Hematopoietic multipotent progenitor cell (in vitro differentiated cells): ENCODE measurements around the gene PDK4. TPM values are rescaled to one million over a fixed set of nuclear protein-coding genes. Genes with fewer than 3 reads are reported as not detected.
"Not testable (repeated sequence)": the region's sequence is repeated elsewhere in the genome, so short reads cannot be mapped to it uniquely, and the experiment has no call there.

Experiments
- DNase-seq, 3 donors: peaks; one replicate each; pipeline ENCODE4 v3.0.0-alpha.2; 2011 to 2015; ENCODE audit warnings: low read depth in 2 of 3, low spot score in 2 of 3
- total RNA-seq: library from RNA; depleted of rRNA; stranded (reverse); fragments of >200 nt; gene quantifications from one replicate; pipeline ENCODE4 v1.2.3, GENCODE V29; 2012

The PDK4 gene
- total RNA-seq, 1 donor: 0.81 TPM

DNA sequence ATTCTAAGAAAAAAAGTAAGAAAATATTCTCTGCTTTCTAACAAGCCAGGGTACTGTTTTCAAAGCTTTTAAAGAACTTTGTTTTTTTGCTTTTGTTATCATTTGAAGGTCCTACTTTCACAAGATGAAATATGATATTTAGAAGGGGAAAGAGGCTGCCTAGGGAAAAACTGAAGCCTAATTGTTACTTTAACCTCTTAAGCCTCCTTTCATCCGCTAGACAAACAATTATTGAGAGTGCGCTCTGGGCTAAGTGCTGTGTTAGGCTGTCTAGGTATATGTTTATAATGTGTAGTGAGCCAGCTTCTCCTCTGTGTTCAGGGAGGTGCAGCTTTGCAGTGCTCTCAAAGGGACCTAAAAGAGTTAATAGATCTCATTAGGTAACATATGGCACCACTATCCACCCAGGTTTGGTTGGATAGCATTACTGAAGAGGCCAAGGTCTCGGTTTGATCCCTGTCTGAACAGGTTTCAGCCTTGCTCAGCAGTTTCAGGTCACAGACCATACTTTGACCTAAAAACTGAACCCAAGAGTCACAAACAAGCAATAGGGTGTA lies 17.9 kb downstream of the PDK4 start:
- no peak for DNase-seq

DNA sequence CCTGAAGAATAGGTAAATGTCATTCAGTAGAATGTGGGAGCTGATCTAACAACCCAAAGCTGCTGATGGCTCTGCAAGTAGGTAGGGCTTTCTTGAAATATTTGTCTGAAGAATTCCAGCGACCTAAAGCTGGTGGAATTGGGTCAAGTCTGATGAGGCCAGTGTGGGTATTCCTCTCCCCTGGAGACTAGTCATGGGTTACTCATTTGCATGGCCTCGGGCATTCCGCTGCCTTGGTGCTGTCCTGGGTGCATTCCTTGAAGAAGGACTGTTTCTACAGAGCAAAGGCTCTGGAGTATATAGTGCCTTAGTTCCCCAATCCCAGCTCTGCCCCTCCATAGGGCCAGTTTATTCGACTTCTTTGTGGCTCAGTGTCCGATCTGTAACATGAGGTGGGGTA lies 19.2 kb downstream of the PDK4 start:
- DNase-seq: no peak

DNA sequence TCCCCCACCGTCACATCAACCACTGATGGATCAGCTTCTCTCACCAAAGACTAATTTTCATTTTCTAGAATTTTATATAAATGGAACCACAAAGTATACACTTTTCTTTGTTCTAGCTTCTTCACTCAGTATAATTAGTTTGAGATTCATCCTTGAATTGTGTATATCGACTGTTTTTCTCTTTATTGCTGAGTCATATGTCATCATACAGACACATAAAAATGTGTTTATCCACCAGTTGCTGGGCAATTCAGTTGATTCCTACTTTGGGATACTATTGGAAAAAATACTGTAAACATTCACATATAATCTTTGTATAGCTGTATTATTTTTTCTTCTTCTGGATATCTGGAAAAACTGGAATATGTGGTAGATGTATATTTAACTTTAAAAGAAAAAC lies 26.6 kb downstream of the PDK4 start:
- DNase-seq: no peak

DNA sequence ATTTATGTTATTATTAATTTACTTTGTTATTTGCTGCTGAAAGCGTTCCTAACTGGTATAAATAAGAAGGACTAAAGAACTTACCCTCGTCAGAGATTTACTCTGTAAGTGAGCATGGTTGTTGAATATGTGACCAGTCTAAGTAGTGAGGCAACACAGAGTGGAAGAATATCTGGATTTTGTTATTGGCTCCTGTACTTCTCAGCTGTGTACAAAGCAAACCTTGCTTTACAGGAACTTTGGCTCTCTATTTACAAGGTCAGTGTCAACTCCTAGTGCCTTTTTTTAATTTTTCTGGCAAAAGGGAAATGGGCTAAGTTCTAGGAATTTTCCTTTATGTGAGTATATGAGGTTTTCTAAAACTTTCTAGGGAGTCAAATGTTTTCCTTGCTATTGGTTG lies 35.6 kb downstream of the PDK4 start:
- no peak for DNase-seq

DNA sequence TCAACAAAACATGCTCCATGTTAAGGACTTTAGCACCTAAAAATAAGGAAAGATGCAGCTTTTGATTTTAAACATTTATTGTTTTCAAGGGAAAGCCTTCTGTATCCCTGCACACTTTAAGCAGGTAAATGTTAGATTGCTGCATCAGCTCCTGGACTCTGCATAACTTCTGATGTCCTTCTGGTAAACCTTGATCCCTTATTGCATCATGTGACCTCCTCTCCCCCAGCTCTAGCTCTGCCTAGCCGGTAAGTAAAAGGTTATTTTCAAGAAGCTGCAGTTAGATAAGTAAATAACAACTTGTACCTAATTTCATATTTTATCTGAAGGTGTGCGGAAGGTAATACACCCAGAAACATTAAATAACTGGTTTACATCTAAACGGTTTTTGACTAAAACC lies 37.5 kb downstream of the PDK4 start:
- DNase-seq: no peak

DNA sequence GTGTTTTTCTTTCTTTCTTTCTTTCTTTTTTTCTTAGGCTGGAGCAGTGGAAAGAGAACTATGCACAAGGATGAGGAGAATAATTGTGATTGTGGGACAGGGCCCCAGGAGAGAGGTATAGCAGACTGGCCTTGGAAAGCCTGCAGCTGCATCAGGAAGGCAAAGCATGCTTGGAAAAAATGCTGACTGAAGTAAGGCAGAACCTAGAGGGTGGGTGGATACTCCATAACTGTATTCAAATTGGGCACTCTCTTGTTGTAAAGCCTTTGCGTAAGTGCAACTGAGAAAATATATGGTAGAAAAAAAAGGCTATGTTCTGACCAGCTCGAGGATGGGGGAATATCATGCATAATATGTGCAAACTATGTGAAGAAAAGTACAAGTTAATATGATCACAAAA lies 39.5 kb downstream of the PDK4 start:
- DNase-seq: no peak

DNA sequence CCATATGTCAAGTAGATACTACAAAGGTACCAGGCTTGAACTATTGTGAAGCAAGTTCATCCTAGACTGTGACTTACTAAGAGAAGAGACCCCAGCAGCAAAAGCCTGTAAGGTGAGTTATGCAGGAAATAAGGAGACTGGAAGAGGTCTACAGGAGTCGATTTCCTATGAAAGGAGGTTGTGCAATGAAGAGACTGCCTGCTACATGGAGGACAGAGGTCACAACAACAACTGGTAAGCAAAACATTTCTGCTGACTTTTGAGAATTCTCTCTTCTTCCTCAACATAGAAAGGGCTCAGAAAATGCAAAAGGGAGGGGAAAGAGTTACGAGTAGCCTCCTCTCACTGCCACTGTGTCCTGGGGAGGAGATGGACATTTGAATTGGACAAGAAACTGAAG lies 42.4 kb downstream of the PDK4 start:
- DNase-seq: no peak

DNA sequence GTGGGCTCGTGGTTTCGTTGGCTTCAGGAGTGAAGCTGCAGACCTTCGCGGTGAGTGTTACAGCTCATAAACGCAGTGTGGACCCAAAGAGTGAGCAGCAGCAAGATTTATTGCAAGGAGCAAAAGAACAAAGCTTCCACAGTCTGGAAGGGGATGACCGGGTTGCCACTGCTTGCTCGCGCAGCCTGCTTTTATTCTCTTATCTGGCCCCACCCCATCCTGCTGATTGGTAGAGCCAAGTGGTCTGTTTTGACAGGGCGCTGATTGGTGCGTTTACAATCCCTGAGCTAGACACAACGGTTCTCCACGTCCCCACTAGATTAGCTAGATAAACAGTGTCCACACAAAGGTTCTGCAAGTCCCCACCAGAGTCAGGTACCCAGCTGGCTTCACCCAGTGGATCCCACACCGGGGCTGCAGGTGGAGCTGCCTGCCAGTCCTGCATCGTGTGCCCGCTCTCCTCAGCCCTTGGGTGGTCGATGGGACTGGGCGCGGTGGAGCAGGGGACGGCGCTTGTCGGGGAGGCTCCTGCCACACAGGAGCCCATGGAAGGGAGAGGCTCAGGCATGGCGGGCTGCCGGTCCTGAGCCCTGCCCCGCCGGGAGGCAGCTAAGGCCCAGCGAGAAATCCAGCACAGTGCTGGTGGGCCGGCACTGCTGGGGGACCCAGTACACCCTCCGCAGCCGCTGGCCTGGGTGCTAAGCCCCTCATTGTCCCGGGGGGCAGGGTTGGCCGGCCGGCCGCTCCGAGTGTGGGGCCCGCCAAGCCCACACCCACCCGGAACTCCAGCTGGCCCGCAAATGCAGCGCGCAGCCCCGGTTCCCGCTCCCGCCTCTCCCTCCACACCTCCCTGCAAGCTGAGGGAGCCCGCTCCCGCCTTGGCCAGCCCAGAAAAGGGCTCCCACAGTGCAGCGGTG lies 44.0 kb downstream of the PDK4 start:
- not testable (repeated sequence) for DNase-seq

DNA sequence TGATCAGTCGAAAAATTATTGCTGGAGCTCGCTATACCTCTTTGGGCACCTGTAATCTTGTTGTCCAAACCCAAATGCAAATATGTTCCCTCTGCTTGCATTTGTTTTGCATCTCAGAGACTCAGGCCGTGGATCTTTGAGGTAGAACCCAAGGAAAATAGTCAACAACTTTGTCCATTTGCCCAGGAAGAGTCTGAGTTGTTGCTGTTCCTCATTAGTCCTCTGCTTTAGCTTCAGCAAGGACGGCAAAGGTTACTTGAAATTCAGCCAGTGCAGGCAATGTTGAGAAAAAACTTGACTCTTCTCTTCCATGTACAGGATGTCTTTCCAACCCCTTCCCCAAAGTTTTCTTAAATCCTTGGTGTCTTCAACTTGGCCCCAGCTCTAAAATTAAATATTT lies 45.8 kb downstream of the PDK4 start:
- no peak for DNase-seq

DNA sequence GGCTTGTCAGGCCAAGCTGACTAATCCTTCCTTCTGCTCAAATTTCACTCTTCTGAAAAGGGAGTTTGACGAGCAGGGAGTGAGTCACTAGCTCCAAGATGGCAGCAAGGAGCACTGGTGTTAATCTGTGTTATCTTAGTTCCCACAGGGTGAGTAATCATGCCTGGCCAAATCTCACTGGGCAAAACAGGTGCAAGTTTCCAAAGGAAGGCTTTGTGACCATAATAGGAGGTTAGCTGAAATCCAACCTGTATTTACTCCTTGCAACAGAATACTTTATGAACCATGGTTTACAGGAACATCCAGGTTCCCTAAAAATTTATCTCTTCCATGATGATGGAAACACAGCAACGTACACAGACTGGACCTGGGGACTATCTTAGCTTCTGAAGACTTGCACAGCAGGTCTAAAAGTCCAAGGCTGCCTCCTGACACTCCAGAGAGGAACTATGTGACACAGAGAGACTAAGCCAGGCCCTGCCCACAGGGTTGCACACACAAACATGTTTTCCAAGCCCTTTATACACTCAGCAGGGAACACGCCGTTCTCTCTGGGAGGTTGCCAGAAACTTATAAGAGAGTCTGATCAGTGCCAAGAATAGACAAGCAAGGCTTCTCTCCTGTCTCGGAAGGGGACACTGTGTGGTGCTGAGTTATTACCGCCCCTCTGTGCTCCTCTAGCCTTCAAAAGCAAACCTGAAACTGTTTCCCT lies 46.3 kb downstream of the PDK4 start:
- peak in 2 of 3 donors; percentile 6 to 9 for DNase-seq

DNA sequence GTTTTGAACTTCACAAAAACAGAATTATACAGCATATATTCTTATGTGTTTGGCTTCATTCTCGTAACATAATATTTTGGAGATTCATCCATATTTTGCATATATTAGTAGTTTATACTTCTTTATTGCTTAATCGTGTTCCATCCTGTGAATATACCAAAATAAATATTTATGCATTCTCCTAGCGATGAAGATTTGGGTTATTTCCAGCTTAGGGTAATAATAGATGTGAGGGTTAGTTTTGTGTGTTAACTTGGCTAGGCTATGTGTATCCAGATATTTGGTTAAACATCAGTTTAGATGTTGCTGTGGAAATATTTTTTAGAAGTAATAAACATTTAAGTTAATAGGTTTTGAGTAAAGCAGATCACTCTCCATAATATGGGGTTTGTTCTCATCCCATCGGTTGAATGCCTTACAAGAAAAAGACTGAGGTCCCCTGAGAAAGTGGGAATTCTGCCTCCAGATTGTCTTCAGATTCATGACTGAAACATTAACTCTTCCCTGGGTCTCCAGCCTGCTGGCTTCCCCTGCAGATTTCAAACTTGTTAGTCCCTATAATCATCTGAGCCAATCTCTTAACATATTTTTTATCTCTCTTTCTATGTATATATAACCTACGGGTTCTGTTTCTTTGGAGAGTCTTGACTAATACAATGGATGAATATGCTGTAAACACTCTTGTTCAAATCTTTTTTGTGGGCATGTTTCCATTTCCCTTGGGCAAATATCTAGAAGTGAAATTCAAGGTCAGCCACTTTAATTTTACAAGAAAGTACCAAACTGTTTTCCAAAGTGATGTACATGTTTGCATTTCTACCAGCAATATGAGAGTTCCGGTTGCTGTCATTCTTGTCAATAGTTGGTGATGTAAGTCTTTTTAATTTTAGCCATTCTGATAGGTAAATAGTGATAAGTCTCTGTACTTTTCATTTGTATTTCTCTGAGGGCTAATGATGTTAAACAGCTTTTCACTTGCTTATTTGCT lies 48.7 kb downstream of the PDK4 start:
- DNase-seq: no peak

DNA sequence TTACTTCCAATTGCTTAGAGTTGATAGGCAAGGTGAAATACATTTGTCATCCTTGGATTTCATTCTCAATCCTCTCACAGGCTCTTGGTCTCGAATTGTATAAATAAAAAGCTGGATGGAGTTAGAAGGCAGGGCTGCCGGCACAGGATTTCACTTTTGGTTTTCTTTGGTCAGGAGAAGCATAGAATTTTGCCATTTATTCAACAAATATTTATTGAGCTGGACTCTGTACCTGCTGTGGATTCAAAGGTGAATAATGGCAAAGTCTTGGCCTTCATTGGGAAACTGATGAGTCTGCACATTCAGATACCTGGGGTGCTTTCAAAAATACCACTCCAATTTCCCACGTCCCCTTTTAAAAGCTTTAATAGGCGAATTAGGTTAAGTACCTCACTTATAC lies 49.7 kb downstream of the PDK4 start:
- no peak for DNase-seq

DNA sequence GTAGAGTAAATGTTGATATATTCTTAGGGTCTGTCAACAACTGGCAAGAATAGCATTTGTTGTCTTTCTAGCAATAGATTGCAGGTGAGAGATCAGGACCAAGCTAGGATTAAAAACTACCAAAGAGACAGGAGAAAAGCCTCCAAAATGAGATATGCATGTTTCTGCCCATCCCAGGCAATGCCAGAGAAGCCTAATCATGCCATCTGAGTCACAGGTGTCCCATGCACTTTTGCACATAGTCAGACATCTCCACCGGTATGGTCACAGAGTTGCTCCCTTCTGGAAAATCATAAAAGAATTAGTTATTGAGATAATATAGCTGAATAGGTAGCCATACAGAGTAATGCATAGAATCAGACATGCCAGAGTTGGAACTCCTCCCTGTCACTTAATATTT lies 50.6 kb downstream of the PDK4 start:
- DNase-seq: no peak

DNA sequence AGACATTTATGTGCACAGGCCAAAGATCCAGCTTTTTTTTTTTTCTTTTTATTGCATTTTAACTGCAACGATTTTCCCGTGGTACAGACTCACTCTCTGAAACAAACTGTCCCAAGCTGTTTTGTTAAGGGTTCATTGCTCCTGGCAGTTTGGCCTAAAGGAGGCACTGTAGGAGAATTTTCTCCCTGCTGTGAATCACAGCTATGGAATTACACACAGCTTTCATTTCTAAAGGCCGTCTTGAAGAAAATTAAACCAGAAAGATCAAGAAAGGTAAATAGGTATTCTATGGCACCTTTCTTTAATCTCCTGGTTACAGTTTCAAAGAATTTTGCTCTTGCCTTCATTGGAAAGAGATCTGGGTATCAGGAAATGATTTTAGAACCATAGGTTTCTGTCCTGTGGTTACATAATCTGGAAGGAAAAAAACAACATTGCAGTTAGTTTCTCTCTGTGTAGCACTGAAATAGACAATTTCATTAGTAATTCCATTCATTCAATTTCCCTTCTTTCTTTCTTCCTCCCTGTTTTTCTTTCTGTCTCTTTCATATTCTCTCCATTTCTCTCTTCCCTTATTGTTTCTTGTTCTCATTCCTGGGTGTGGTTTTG lies 51.2 kb downstream of the PDK4 start:
- DNase-seq: peak in 2 of 3 donors; percentile 15 to 44

DNA sequence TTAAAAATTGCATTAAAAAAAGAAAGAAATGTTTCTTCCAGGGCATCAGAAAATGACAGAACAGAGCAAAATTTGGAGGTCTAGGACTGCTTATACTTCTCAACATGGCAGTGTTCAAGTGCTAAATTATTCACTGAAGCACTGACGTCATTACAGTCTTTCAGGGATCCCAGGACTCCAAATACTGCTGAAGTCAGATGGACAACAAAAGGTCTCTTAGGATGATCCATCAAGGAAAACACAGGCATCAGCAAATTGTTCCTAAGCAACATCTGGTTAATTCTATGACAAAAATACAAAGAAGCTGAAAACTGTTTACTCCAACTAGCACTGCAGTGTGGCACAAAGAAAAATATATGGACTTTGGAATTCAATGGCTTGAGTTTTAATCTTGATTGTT lies 52.1 kb downstream of the PDK4 start:
- DNase-seq: no peak

DNA sequence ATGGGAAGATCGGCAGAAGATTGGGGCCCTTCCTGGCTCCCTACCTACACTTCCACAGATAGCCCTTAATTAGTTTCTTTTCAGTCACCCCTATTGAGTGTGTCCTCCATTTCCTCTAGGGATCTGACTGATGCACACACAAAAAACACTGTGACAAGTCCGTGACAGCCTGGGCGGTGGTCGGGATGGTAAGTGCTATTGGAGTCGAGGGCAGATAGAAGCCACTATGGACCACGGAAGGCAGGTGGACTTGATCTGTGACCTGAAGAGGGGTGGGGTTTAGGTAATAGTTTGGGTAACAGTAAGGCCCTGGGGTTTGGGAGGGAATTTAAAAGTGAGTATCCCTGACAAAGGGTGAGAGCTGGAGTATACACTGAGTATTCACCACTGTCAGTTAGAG lies 53.0 kb downstream of the PDK4 start:
- no peak for DNase-seq

DNA sequence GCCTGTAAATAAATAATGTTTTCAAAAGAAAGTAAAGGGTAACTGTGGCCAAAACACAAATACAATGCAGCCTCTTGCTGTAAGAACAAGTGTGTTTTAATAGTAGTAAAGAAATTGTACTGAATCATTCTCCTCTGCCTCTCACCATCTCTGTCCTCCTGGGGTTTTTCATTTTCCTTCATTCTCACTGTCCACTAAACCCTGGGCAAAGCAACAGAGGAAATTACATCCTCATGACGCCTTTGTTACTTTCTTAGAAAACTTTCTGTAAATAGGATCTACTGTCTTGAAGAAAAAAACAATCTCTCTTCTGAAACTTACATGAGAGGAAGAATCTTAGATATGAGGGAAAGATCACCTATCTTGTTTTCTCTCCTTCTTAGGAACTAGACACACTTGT lies 56.0 kb downstream of the PDK4 start:
- no peak for DNase-seq

DNA sequence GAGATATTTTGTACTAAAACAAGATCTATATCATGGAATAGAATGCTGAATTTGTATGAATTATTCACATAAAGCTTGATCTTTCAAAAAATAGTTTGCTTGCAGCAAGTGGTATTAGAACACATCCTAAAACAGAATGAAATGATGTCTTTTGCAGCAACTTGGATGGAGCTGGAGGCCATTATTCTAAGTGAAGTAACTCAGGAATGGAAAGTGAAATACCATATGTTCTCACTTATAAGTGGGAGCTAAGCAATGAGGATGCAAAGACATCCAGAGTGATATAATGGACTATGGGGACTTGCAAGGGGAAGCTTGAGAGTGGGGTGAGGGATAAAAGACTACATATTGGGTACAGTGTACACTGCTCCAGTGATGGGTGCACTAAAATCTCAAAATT lies 56.9 kb downstream of the PDK4 start:
- no peak for DNase-seq

DNA sequence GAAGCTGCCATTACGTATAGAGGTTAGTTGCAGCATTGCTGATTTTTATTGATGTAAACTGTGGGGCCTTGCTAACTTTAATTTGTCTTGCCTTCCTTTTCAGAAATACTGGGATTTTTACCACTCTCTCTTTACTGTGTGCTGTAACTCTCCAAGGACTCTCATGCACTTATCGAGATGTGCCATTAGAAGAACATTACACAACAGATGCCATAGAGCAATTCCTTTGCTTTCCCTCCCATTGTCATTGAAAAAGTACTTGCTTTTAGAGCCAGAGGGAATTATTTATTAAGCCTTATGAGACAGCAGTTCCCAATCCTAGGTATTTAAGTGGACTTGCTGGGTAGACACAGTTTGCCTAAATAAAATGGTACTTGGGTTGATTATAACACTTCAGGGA lies 58.8 kb downstream of the PDK4 start:
- DNase-seq: no peak

DNA sequence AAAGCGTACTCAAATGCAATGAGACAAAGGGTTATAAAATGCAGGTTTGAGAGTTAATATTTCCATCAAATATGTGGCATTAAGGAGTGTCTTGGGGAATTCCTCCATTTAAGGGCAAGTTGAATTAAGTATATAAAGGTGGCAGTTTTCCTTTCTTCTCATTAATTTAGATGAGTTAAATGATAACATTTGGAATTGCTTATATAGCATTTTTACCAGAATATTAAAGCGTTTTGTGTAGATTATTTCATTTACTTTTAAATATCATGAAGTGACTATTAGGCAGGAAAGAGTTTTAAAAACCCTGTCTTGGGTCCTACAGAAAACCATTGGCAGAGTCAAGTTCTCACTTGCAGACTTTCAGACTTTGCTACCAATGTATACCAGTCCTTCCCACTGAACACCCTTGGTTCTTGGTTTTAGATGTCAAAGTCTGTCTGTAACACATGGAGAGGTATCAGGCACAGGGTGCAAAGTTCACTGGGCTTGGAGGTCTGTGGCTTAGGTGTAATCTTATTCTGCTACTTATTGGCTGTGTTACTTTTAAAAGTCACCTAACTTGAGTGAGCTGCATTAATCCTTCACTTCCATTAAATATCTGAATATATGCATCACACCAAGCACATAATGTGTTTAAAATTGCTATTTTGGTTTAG lies 59.5 kb downstream of the PDK4 start:
- DNase-seq: no peak
